PC-3 (cell line): Measurements from ENCODE around the gene NCOA7.

ENCODE experiments used
- EZH2 ChIP-seq: fragments of 300-600 bp; sonication (generic); IDR thresholded peaks from one replicate; pipeline ENCODE4 v1.6.1; 2017; ENCODE audit warnings: antibody characterized with exemption, mild to moderate bottlenecking, low read length; ENCODE audit not compliant: unreplicated experiment
- TF ChIP-seq, protein P1 (sequence below): fragments of 300-600 bp; sonication (generic); conservative IDR thresholded peaks from 2 replicates; pipeline ENCODE4 v1.5.1; 2017; ENCODE audit warnings: antibody characterized with exemption, low read depth, mild to moderate bottlenecking, low read length

DNA sequence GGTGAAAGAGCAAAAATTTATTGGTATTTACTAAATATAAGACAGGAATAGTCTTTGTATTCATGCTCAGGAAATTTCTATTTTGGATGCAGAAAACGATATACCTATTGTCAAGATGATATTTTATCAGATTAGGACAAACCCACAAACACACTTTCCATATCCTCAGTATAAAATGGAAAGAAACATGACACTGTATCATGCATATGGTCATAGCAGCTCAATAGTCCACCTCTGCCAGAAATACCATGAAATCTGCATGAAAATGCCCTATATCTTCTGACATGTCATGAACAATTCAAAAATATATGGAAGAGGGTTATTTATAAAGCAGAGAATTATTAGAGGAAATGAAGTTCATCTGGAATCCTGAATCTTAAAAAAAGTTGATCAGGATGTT is 154.1 kb downstream of the NCOA7 start:
- TF ChIP-seq, protein P1, sequence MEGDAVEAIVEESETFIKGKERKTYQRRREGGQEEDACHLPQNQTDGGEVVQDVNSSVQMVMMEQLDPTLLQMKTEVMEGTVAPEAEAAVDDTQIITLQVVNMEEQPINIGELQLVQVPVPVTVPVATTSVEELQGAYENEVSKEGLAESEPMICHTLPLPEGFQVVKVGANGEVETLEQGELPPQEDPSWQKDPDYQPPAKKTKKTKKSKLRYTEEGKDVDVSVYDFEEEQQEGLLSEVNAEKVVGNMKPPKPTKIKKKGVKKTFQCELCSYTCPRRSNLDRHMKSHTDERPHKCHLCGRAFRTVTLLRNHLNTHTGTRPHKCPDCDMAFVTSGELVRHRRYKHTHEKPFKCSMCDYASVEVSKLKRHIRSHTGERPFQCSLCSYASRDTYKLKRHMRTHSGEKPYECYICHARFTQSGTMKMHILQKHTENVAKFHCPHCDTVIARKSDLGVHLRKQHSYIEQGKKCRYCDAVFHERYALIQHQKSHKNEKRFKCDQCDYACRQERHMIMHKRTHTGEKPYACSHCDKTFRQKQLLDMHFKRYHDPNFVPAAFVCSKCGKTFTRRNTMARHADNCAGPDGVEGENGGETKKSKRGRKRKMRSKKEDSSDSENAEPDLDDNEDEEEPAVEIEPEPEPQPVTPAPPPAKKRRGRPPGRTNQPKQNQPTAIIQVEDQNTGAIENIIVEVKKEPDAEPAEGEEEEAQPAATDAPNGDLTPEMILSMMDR, result no peak
- no peak for TF ChIP-seq EZH2
